ENCODE measurements around the gene CLEC3A.

GRCh38 chr16:77977339-77977738 is 45.0 kb upstream of the CLEC3A start:
- no peak for TF ChIP-seq CTCF (optimal IDR thresholded peaks at IDR 0.05 in 1 of 3, IDR thresholded peaks at IDR 0.05 in 1 of 3, conservative IDR thresholded peaks at IDR 0.05 in 1 of 3; ENCODE audit: extremely low read depth in 1 of 3, insufficient read depth in 2 of 3, low read length in 3 of 3)
- no peak for TF ChIP-seq EZH2 (IDR thresholded peaks at IDR 0.05; ENCODE audit: low read length)
